Measurements from ENCODE around the gene TDP1.

Gene TDP1

DNA sequence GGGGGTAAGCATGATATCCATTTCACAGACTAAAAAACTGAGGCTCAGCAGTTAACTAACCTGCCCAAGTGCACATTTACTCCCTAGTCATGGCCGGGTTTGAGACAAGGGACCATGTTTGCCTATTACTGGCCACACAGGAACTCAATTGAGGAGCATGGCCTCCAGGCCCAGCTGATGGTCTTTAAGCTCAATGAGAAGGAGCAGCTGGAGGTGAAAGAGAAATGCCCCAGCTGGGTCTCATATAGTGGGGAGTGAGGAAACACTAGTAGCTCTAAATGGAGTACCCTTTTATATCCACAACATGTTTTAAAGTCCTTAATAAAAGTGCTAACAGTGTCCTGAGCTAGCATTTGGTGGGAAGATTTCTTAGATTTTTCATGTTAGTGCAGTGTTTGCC is 1.6 kb downstream of the TDP1 start:
- no peak overlapping the region; the same call in 1 of the 2 replicates for H3K4me3 ChIP-seq (ENCODE audit: low read length)
- no peak for TF ChIP-seq ZNF274 (IDR thresholded peaks at IDR 0.05; ENCODE audit: low read depth, low read length)

DNA sequence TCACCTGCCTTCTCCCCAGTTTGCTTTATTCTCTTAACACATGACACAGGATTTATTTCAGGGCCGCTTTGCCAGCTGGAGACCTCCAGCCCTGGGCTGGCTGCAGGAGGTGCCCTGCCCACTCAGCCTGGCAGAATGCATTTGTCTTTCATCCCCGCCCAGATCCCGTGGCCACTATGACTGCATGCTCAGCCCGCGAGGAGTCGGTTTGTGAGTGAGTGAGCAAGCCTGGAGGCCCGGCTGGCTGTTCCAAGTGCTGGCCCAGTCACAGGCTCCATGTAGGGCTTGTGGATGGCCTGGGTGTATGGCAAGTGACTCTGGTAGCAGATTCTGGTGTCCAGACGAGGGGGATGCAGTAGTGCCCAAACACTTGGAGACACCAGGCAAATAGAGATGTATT is 2.1 kb downstream of the TDP1 start:
- TF ChIP-seq ZNF274 (IDR thresholded peaks at IDR 0.05; ENCODE audit: low read depth, low read length) = no peak
- H3K4me3 ChIP-seq (ENCODE audit: low read length) = no peak overlapping the region

GRCh38 chr14:89958966-89959365 is 3.2 kb downstream of the TDP1 start:
- H3K4me3 ChIP-seq (ENCODE audit: low read length) = no peak overlapping the region
- no peak for TF ChIP-seq ZNF274 (IDR thresholded peaks at IDR 0.05; ENCODE audit: low read depth, low read length)

DNA sequence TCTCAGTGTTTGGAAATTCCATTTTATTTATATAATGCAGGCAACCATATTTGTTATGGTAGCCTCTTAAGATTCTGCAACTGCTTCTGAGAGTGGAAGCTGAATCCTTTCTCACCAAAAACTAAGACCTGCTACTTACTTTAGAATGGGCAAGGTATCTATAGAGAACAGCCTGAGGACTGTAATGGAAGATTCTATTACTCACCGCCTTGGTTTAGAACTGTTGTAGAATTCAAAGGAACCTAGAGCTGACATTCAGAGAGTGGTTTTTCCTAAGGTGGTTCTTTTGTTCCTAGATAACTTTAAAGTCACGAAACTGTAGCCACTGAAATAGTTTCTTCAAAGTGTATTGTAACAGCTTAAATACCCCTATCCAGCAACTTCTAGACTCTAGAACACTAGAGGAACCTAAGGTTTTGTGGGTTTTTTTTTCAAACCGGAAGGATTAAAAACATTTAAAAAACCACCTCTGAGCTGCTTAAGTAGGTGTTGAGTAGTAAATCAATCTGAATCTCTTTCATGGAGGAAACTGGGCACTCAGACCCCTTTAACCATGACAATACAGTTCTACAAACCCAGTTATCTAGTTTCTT is 4.2 kb downstream of the TDP1 start:
- no peak for TF ChIP-seq ZNF274 (IDR thresholded peaks at IDR 0.05; ENCODE audit: low read depth, low read length)
- no peak overlapping the region for H3K4me3 ChIP-seq (ENCODE audit: low read length)

GRCh38 chr14:89960914-89961313 is 5.2 kb downstream of the TDP1 start:
- H3K4me3 ChIP-seq (ENCODE audit: low read length) = no peak overlapping the region
- no peak for TF ChIP-seq ZNF274 (IDR thresholded peaks at IDR 0.05; ENCODE audit: low read depth, low read length)

- H3K4me3 ChIP-seq (ENCODE audit: low read length) = no peak overlapping the region
- no peak for TF ChIP-seq ZNF274 (IDR thresholded peaks at IDR 0.05; ENCODE audit: low read depth, low read length)
Measured at GRCh38 chr14:89963288-89963978, 7.7 kb downstream of the TDP1 start.

- no peak overlapping the region for H3K4me3 ChIP-seq (ENCODE audit: low read length)
- no peak for TF ChIP-seq ZNF274 (IDR thresholded peaks at IDR 0.05; ENCODE audit: low read depth, low read length)
Measured at GRCh38 chr14:89965839-89966238, 10.1 kb downstream of the TDP1 start.

- H3K4me3 ChIP-seq (ENCODE audit: low read length) = no peak overlapping the region
- no peak for TF ChIP-seq ZNF274 (IDR thresholded peaks at IDR 0.05; ENCODE audit: low read depth, low read length)
Measured at GRCh38 chr14:89973234-89973823, 17.6 kb downstream of the TDP1 start.

DNA sequence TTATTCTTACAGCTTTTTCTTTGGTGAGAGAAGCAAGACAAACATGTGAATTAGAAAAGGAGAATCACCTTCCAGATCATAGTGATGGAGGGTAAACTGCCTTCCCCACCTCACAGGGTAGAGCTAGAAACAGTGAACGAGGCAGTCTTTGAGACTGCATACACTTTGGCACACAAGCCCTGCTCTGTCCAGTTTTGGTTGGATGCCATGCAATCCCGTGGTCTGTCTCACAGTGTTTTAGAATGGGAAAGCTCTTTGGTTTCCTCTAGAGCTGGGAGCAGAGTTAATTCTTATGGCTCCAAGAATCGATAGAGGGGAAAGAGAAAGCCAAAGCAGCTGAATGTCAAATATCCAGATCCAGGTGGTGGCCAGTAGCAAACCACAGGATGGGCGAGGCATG is 21.9 kb downstream of the TDP1 start:
- H3K4me3 ChIP-seq (ENCODE audit: low read length) = no peak overlapping the region
- TF ChIP-seq ZNF274 (IDR thresholded peaks at IDR 0.05; ENCODE audit: low read depth, low read length) = no peak

GRCh38 chr14:89978656-89979055 is 22.9 kb downstream of the TDP1 start:
- no peak overlapping the region for H3K4me3 ChIP-seq (ENCODE audit: low read length)
- no peak for TF ChIP-seq ZNF274 (IDR thresholded peaks at IDR 0.05; ENCODE audit: low read depth, low read length)

- TF ChIP-seq ZNF274 (IDR thresholded peaks at IDR 0.05; ENCODE audit: low read depth, low read length) = no peak
- no peak overlapping the region for H3K4me3 ChIP-seq (ENCODE audit: low read length)
Measured at GRCh38 chr14:89983375-89983774, 27.6 kb downstream of the TDP1 start.

DNA sequence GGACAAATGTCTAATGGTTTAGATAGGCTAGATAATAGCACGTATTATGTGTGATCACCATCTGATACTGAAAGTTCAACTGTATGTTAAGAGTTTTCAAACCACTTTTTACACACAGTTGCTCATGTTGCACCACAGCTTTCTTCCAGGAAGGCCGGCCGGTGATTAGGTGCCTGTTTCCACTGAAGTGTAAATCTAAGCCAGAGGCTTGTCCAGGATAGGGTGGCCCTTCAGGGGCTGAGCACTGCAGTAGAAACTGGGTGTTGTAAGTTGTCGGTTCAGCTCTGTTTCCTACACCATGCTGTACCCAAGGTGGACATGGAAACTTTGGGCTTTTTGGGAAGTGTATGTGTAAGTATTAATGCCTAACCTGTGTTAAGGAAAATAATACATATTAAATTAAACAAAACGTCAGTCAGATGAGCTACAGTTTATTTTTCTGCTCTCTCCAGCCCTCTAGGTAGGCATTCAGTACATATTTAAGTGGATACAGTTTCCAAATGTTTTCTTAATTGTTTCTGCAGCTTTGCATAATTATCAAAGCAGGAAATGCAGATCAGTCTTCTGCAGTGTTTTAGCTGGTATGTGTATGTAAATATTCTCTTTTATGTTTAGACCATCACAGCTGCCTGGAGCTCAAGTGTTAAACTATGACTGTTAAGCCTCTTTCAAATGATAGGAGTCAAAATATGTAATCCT is 30.9 kb downstream of the TDP1 start:
- no peak for TF ChIP-seq ZNF274 (IDR thresholded peaks at IDR 0.05; ENCODE audit: low read depth, low read length)
- H3K4me3 ChIP-seq (ENCODE audit: low read length) = no peak overlapping the region

GRCh38 chr14:89987161-89987475 is 31.4 kb downstream of the TDP1 start:
- no peak overlapping the region for H3K4me3 ChIP-seq (ENCODE audit: low read length)
- TF ChIP-seq ZNF274 (IDR thresholded peaks at IDR 0.05; ENCODE audit: low read depth, low read length) = no peak

DNA sequence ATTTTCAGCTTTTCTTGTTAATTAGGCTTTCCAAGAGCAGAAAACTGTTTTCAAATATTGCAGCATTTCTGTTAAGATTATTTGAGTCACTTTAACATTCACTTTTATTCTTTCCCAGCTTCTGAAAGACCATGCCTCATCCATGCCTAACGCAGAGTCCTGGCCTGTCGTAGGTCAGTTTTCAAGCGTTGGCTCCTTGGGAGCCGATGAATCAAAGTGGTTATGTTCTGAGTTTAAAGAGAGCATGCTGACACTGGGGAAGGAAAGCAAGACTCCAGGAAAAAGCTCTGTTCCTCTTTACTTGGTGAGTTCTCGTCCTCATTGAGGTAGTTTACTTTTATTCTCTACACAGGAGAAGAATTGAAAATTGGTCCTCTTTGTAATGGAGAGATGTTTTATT is 33.1 kb downstream of the TDP1 start:
- H3K4me3 ChIP-seq (ENCODE audit: low read length) = no peak overlapping the region
- no peak for TF ChIP-seq ZNF274 (IDR thresholded peaks at IDR 0.05; ENCODE audit: low read depth, low read length)

- no peak for TF ChIP-seq ZNF274 (IDR thresholded peaks at IDR 0.05; ENCODE audit: low read depth, low read length)
- no peak overlapping the region for H3K4me3 ChIP-seq (ENCODE audit: low read length)
Measured at GRCh38 chr14:89990218-89990617, 34.5 kb downstream of the TDP1 start.
